NCI-H2081 (cell line): Measurements from ENCODE around the gene SEPTIN5.

ENCODE experiments used
- DNase-seq, 2 experiments: peaks; one replicate each; lab custom pipeline; 2025; lab: John Stamatoyannopoulos, UW

The SEPTIN5 gene

DNA sequence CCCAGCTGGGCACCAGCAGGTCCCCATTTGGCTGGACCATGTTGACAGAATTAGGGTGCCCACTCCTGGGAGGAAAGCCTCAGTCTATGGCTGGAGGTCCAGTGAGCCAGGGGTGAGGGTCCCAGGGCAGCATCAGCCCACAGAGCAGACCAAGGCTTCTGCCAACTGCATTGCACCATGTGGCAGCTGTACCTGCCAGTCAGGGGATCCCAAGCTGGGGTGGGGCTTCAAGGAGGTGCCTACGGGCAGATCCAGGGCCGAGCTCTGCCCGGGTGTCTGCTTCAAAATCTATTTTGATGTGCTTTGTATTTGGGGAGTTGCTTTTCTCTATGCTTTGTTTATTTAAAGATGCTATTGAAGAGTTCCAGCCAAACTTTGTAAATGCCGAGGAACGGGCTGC, 19.5 kb downstream of the SEPTIN5 start:
- DNase-seq, result no peak

GRCh38 chr22:19734163-19734562, 19.9 kb downstream of the SEPTIN5 start:
- DNase-seq, result no peak

GRCh38 chr22:19734837-19735382, 20.6 kb downstream of the SEPTIN5 start:
- DNase-seq, result no peak

DNA sequence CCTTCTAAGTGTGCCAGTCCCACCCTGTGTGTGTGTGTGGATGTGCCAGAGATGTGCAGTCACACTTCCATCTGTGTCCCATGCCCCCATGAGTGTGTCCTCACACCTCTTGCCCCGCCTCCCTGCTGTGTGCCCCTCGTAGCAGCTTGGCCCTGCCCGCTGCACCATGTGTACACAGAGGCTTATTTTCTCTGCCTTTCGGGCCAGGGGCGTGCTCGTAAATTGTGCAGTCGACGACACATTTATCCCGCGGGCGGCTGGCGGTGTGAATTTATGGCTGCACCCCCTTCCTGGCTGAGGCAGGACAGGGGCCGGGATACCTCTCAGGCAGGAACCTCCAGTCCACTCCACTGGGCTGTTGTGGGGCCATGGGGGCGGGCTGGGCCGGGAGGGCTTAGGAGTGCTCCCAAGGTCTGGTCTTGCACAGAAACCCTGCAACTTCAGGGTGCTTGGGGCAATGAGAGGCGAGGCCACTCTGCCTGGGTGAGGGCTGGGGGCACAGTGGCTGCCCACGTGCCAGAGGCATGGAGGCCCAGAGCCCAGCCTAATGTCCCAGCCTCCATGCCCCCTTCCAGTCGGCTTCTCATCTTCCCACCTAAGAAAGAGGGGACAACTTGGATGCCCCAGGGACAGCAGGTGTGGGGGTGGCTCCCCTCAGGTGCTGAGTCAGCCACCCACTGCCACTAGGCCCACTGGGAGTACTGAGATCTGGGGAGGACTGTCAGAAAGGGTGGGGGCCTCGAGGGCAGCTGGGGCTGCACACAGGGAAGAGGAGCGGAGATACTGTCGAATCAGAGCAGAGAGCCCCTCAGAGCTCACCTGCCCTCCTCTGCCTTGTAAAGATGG, 21.6 kb downstream of the SEPTIN5 start:
- DNase-seq, result no peak

GRCh38 chr22:19737846-19738663, 23.8 kb downstream of the SEPTIN5 start:
- no peak for DNase-seq

DNA sequence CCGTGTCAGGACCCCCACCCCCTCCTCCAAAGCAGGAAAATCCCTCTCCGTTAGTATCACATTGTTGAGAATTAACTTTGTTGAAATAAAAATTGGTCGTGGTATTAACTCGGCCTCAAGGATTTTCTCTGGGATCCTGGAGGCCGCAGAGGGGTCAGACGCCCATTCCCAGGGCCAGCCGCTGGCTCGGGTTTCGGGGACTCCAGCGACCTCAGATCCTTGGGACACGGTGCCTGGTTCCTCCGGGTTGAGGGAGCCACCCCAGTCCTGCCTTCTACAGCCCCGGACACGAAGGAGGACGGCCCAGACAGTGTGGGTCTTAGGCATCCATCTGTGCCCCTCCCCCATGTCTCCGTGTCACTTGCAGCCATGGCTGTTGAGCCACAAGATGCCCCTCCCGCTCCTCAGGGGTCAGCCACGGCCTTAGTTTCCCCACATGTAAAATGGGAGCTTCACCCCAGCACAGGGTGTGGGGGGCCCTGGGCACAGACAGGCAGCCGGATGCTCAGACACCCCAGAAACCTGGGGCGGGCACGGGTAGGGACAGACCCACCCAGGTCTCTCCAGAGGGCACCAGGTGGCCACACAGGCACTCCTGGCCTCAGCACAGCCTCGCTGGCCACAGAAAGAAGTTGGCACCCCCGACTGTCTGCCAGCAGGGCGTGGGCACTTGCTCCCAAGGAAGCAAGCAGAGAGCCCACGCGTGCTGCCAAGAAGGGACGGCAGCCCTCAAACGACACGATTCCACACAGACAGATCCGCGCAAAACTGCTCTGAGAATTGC, 24.6 kb downstream of the SEPTIN5 start:
- DNase-seq, result no peak

DNA sequence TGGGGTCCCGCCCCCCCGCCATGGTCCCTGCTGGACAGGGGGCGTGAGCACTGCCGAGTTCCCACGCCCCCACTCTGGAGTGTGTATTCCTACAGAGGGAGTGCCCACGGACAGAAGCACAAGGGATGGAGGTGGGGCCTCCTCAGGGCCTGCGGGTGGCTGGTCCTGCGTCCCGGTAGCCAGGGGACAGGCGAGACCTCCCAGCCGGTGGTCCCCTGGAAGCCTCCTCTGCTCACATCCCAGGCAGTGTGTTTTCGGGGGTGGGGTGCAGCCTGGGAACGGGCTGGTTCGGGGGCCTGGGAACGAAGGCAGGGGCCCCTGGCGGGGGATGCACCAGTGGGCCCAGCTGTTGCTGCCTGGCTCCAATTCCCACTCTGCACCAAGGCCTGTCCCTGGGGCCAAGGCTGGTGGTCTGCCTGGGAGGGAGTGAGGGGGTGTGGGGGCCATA, 25.2 kb downstream of the SEPTIN5 start:
- no peak for DNase-seq

DNA sequence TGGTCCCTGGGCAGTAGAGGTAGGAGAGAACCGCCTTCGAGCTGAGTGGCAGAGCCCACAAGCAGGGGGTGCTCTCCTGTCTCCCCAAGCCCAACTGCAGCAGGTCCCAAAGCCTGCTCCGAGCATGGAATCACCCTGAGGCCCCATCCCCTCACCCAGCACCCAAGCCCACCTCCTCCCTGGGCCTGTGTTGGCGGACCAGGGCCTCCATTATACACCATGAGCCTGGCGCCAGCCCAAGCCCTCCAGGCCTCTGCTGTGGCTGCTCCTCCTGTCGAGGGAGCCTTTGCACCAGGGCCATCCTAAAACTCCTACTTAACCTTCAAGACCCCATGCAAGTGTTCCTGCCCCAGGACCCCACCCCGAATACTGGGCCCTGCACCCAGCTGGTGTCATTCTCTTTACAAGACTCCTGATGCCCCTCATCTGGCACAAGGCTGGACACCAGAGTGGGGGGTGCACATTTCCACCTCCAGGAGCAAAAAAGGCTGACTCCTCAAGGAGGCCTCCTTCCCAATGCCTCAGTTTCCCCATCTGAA, 25.7 kb downstream of the SEPTIN5 start:
- no peak for DNase-seq

DNA sequence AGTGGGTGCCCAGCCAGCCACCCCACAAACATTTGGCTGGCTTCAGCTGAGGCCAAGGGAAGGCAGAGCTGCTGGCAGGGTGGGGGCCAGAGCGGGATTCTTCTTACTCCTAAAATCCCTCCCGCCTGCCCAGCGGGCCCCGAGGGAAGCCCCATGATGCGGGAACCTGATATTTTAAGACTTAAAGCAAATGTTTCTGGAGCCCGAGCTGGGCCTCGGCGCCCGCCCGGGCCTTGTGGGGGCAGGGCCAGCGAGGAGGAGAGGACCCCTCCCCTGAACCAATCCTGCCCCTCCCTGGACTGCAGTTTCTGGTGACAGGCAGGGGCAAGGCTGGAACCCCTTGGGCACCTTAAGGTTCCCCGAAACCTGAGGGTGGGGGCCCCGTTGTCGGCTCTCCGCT, 26.3 kb downstream of the SEPTIN5 start:
- no peak for DNase-seq

- DNase-seq, result no peak
Observed at GRCh38 chr22:19741053-19741452, 26.8 kb downstream of the SEPTIN5 start.

DNA sequence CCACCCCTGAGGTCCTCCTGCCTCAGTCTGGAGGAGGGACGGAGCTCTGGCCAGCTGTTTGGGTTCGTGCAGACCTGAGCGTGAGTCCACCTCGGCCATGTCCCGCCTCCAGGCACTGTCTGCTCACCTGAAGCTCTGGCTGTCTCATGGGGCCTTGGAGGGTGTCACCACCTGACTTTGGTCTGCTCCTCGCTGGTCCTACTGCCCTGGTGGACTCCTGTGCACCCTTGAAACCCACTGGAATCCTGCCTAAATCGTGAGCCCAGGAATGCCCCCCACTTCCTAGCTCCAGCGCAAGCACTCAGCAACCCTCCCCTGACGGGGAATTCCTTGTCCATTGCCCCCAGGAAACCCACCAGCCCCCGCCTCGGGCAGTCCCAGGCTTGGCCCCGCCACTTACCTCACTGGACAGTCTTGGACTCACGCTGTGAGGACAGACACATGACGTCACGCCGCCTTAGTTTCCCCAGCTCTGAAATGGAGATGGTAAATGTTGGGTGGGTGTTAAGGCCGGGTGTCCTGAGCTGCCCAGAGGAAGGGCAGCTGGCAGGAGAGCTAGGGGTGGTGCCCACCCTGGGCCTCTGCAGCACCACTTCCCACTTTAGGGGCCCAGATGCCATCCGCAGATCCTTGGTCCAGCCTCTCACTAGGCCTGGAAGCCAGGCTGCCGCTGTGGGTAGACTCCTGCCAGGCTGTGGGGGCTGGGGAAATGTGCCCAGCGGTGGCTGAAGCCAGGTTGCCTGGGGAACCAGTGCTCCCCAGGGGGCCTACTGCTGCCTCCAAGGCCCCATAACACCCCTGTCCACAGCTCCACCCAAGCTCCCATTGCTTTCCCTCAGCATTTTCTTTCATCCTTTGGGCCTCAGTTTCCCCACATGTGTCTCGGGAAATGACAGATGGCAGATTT, 28.1 kb downstream of the SEPTIN5 start:
- DNase-seq, result no peak

GRCh38 chr22:19743081-19743480, 28.8 kb downstream of the SEPTIN5 start:
- DNase-seq, result no peak

DNA sequence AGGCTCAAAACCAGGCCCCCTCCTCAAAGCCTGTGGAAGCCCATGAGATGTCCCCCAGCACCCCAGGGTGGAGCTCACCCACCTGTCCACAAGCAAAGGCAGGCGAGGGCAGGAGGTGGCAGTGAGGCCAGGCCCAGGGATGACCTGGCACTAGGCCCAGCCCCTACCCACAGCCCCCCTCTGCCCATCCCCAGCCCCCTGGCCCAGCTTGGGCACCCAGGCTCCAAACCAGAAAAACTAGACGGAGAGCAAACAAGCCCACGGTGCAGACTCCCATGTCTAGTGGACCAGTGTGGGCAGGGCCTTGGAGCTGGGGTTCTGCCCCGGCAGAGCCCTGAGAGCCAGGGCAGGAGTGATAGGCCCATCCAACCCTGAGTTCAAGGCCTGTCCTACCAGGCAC, 29.3 kb downstream of the SEPTIN5 start:
- DNase-seq, result no peak

DNA sequence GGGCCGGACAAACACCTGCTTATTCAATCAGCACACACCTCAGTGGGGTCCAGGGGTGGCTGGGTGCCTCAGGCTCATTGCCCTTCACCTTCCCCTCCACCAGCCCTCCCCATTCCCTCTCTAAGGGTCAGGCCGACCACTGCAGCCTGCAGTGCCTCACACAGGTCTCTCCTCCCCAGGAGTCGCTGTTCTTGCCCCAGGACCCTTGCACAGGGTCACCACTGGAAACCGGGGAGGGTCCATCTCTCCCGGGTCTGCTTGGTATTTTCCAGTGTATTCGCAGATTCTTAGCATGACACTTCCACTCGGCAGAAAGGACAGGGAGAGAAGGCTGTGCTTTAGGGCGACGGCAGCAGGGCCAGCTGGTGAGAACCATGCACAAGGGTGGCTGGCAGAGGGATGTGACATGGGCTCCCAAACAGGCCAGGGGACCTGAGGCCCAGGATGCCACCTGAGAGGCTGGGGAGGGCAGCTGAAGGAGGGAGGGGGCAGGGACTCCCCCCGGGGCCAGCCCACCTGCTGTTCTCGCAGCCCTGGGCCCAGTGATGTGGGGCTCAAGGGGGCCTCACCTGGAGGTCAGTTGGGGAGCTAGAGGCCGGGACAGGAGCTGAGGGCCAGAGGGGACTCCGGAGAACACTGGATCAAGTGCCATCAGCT, 30.2 kb downstream of the SEPTIN5 start:
- no peak for DNase-seq

- peak in 1 of 2 experiments; percentile 9 for DNase-seq
Observed at GRCh38 chr22:19745155-19746101, 31.1 kb downstream of the SEPTIN5 start.

GRCh38 chr22:19746726-19747125, 32.4 kb downstream of the SEPTIN5 start:
- DNase-seq, result no peak

DNA sequence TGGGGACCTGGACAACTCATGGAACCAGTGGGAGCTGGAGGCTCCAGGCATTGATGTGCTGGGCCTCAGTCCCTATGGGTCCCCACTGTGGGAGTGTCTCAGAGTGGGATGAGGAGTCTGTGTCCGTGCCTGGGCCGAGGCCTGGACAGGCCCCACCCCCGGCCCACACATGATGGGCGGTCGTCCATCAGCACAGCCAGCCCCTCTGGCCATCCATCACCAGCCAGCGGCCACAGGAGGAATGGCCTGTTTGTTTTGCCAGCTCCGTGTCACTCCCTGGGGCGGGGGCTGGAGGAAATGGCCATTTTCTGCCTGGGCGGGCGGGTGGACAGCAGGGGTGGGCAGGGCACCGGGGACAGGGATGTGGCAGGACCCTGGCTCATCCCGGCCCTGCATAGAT, 33.2 kb downstream of the SEPTIN5 start:
- no peak for DNase-seq

DNA sequence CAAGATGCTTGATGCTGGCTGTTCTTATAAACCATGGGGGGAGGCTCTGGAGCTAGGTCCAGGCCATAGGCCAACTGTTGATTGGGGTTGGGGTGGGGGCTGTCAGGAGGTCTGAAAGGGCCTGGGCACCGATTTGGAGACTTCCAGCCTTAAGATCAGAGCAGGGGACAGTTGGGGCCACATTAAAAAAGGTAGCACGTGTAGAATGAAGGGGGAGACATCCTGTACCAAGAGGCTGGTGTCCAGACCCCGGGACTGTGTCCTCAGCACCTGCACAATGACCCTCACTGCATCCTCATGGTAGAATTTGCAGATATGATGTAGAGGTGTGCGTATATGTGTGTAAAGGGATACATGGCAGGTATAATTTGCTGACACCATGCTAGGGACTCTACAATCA, 33.8 kb downstream of the SEPTIN5 start:
- no peak for DNase-seq
